Measurements from ENCODE around the gene MYRIP.

The MYRIP gene

DNA sequence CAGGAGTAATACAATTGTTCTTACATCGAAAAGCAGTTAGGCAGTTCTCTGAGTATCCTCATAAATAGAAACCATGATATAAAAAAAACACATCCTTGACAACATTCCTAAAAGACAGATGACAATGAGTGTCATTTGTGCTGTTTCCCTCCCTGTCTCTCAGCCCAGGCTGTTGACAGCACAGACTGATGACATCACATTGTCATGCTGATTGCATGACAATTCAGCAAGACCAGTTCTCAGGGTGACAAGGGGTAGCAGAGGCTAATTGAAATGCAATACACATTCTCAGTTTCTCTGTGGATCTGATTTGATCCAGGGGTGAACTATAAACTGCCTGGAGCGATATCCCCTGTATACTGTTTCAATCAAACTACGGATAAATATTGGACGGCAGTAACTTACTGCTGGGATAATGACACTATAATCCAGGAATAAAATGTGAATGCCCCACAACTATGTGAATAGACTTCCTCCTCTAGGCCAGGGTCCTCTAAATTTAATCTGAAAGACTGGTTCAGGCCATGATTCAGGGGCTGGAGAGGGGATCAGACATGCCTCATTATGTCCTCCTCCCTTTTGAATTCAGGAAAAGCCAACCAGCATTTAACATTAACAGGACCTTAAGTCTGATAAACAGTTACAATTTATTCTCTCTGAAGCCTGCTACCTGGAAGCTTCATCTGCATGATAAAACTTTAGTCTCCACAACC is 483.4 kb downstream of the MYRIP start:
- DNase-seq (ENCODE audit: low spot score): no peak

DNA sequence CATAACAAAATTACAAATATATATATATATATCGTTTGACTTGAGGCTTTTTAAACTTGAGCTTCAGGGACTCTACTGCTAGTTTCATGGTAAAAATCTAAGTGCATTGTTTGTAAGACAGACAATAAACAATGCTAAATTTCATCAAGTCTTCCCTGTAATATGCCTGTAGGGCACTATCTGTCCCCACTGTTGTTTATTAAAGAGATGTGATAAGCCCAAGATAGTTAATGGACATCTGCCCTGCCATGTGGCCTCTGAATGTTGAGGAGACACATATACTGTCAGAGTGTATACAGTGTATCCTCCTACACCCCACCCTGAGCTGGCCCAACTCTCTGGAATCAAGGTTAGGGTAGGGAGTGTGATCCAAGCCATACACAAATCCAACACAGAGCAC is 485.0 kb downstream of the MYRIP start:
- no peak for DNase-seq (ENCODE audit: low spot score)

DNA sequence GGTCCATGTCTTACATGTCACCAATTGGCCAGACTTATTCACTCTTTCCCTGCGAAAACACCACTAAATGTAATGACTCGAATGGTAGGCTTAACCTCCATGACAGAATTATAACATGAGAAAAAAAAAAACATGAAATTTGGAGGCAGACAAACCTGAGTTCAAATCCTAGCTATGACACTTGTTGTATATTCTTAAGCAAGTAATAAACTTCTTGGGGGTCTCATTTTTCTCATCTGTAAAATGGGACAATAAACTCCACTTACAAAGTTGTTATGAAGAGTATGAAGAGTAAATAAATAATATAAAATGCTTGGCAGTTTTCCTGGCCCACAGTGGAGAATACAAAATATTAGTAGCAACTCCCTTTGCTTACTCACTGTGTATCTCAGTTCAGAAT is 488.7 kb downstream of the MYRIP start:
- DNase-seq (ENCODE audit: low spot score): no peak

DNA sequence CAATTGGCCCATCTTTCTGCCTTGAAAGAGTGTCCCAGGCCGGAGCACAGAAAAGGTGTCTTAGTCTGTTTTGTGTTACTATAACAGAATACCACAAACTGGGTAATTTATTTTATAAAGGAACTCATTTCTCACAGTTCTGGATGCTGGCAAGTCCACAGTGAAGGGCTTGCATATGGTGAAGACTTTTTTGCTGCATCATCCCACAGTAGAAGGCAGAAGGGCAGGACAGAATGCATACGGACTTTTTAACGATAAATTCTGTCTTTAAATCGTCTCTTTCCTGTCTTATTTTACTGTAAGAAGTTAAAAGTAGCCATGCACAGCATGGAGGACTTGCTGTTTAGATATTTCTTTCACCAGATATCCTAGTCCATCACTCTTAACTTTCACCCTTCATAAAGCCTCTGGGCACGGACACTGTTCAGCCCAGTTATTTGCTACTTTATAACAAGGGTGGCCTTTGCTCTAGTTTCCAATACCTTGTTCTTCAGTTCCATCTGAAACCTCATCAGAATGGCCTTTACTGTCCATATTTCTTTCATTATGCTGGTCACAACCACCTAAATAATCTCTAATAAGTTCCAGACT is 489.8 kb downstream of the MYRIP start:
- no peak for DNase-seq (ENCODE audit: low spot score)

DNA sequence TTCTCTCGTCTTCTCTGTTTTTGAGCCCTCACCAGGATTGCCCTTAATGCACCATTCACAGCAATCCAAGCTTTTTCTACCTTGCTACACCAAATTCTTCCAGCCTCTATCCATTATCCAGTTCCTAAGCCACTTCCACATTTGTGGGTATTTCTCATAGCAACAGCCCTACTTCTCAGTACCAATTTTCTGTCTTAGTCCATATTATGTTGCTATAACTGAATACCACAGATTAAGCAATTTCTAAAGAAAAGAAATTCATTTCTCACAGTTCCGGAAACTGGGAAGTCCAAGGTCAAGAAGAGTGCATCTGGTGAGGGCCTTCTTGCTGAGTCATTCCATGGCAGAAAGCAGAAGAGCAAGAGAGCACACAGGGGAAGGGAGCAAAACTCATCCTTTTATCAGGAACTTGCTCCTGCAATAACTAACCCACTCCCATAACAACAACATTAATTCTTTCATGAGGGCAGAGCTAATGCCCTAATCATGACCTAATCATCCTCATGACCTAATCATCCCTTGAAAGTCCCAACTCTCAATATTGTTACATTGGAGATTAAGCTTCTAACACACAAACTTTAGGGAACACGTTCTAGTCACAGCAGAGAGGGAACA is 490.4 kb downstream of the MYRIP start:
- DNase-seq (ENCODE audit: low spot score): no peak

DNA sequence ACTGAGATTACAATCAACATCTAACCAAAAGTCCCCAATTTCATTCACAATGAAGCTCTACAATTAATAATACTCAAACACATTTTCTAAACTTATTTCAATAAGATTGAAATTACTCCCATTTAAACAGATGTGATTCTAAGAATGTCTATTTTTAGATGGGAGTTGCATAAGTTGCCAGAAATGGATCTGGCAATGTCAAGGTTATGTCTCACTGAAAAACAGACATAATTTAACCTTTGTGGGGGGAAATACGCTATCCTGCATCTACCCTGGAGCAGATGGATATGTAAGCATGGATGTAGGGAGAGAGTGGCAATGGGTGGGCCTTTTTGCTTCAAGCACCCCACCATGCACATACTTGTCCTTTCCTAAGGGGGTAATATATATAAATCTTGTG is 493.4 kb downstream of the MYRIP start:
- no peak for DNase-seq (ENCODE audit: low spot score)

DNA sequence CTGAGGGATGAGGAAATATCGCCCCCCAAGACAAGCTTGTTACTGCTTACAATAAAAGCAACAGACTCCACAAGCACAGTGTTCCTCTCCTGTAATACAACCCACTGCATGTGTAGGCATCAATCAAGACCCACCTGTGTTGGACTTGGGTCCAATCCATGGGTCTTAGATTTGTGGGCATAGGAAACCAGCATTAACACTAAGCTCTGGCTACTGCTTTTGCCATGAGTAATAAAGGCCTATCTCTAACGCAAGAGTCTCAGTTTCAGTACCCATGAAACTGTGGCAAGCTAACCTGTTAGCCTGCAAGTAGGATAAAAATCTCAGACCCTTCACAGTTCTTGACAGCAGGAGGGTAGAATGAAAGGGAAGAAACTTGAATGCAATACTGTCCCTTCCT is 494.9 kb downstream of the MYRIP start:
- no peak for DNase-seq (ENCODE audit: low spot score)

DNA sequence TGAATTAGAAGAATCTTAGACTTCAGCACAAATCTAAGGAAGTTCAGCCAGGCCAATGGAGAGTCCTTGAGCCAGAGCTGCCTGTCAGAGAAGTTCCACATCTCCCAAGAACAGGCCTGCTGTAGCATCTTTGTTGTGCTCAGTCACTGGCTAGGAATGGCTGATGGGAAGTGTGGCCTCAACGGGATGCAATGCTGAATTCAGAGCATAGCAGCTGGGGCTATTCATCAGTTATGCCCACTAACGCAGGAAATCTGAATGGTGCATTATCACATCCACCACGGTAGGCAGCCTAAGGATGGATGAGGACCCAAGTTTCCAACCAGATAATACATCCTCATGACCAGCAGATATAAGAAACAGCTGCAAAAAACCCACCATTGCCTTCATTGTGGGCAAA is 496.9 kb downstream of the MYRIP start:
- DNase-seq (ENCODE audit: low spot score): no peak

DNA sequence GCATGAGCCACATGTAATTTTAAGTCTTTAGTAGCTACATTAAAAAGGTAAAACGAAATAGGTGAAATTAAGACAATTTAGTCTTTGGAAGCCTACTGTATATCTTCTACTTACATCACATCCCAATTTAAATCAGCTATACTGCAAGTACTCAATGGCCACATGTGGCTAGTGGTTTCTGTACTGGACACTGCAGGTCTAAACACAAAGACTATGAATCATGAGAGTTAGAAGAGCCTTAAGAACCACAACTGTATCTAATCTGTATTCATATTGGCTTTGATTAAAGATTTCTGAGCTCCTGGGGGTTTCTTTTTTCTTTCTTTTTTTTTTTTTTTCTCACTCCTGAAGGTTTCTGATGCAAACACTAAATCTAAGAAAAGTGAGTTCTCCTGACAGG is 497.8 kb downstream of the MYRIP start:
- no peak for DNase-seq (ENCODE audit: low spot score)

DNA sequence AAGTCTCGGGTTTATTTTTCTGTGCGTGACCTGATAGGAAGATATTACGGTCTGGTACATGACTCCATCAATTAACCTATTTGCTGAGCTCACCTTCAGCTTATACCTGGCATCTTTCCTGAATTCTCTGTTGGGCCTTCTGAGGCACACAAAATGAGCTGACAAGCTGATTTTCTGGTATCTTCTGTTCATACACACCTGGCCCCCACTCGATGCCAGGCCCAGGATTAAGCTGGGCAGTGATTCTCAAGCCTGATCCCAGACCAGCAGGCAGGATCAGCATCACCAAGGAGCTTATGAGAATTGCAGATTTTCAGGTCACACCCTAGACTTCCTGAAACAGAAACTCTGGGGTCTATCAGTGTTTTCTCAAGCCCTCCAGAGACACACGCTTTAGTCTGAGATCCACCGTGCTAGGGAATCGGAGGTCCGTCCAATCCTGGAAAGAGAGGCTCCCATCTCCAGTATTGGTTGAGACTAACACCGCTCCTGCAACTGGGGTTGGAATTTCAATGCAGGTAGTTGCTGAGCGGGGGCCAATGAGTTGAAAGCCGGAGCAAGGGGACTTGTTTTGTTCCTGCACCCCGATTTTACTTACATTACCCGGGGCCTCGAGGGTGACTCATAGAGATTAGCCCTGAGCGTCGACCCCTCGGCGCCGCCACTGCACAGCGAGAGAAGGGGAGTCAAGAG is 499.5 kb downstream of the MYRIP start:
- DNase-seq (ENCODE audit: low spot score): no peak

DNA sequence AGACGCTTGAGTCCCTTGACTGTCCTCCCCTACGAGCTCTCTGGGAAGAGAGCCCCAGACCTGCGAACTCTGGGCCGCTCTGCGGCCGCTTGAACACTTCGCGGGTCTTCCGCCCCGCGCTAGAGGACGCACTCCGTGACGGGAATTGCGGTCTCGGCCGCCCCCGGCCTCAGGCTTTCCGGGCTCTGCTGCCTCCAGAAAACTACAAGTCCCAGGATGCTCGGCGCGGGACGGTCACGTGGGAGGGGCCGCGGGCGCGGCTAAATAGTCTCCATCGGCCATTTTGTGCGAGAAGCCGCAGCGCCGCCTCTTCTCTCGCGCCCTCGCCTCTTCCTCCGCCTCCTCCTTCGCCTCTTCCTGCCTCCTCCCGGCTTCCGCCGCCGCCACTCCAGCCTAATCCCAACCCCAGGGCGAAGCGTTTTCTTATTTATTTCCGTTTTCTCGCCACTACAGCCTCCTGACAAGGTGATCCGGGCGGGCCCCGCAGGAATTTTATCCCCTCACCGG is 500.1 kb downstream of the MYRIP start, which contains the start of gene EIF1B:
Gene EIF1B, plus strand, starts transcription at position 290 of the 507 bp plus-strand sequence. CDS start 235 bp downstream, outside the sequence.
- DNase-seq (ENCODE audit: low spot score): peak; percentile 99

Measured in ecto neural progenitor cell (in vitro differentiated cells).